ENCODE results near the gene SCPEP1. TPM values are rescaled to one million over a fixed set of nuclear protein-coding genes. Genes with fewer than 3 reads are reported as not detected.
A peak's percentile ranks its signal among the peaks of the same experiment; 100 is the strongest.

Gene SCPEP1
- total RNA-seq, 2 experiments from 2014 or later, result 21.0 to 47.6 TPM

DNA sequence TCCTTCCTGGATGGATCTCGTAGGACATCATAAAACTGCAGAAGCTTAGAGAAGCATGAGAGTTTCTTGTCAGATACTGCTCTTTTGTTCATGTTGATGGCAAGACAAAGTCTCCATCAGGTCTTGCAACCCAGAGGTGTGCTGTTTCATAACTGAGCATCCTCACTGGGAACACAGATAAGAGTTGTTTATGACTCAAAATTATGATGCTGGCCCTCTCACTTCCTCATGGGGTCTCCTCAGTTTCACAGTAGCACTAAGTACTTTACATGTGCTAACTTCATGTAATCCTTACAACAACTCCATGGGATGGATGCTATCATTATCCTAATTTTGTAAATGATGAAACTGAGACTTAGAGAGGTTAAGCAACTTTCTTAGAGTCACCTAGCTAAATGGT lies 14.4 kb downstream of the SCPEP1 start:
- Mint-ChIP-seq H3K36me3 (peaks cover 17% of the 10 kb centered on the region), H3K27ac (no peak overlapping the region), H3K27me3 (no peaks in the 10 kb centered on the region), H3K4me1 (no peaks in the 10 kb centered on the region), H3K4me3 (no peak overlapping the region), H3K9me3 (ENCODE audit: low read depth) (no peaks in the 10 kb centered on the region)
- DNase-seq (no peak), ATAC-seq (no peak)
- CTCF ChIA-PET, result no interaction called here

DNA sequence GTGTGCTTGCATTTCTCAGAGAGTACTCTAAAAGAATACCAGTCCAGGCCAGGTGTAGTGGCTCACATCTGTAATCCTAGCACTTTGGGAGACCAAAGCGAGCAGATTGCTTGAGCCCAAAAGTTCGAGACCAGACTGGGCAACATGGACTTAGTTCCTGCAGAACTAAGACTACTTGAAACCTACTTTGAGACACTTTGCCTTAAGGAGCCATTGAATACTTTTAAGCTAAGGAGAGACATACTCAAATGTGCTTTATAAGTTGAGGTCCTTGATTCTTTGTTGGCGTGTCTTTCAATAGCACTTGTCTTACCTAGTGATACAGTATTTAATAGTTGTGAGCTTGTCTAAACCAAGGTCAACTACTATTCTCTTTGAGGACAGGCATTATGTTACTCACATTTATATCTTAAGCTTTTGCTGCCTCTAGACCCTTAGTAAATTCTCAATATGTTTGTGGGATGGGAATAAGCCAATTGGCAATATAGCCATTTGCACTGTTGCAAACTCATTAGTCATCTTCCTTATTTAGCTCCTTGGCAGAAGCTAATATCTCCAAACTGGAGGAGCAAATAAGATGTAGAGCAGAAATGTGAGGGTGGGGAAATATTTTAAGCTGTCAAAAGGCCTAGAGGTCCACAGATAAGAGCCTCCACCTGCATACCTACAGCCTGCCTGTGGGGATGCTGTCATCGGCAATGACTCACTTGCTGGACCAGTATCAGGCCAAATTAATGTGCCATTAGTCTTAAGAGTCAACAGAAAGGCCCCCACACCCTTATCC lies 16.3 kb downstream of the SCPEP1 start:
- no peak overlapping the region for H3K27ac Mint-ChIP-seq
- H3K36me3 Mint-ChIP-seq, result peaks cover 17% of the 10 kb centered on the region
- ATAC-seq (no peak), DNase-seq (no peak)
- no peak overlapping the region for H3K4me3 Mint-ChIP-seq
- no peaks in the 10 kb centered on the region for H3K27me3 Mint-ChIP-seq
- H3K4me1 Mint-ChIP-seq, result no peaks in the 10 kb centered on the region
- no peaks in the 10 kb centered on the region for H3K9me3 Mint-ChIP-seq (ENCODE audit: low read depth)
- CTCF ChIA-PET, result interaction anchor here (0.8 kb wide), 1 partner anchor 14 kb away, joined by 4 read pairs; no protein-coding TSS in a partner anchor

GRCh38 chr17:56995766-56996165 lies 17.8 kb downstream of the SCPEP1 start:
- peaks cover 14% of the 10 kb centered on the region for H3K36me3 Mint-ChIP-seq
- ATAC-seq, result no peak
- no peak for DNase-seq
- H3K4me1 Mint-ChIP-seq, result no peaks in the 10 kb centered on the region
- CTCF ChIA-PET, result interaction anchor here (0.8 kb wide), 1 partner anchor 25 kb away, joined by 3 read pairs; no protein-coding TSS in a partner anchor
- H3K4me3 Mint-ChIP-seq, result no peak overlapping the region
- no peak overlapping the region for H3K27ac Mint-ChIP-seq
- no peaks in the 10 kb centered on the region for H3K27me3 Mint-ChIP-seq
- no peaks in the 10 kb centered on the region for H3K9me3 Mint-ChIP-seq (ENCODE audit: low read depth)

- Mint-ChIP-seq H3K9me3 (ENCODE audit: low read depth) (no peaks in the 10 kb centered on the region), H3K4me3 (no peak overlapping the region), H3K36me3 (peaks cover 14% of the 10 kb centered on the region), H3K27me3 (no peaks in the 10 kb centered on the region), H3K4me1 (no peaks in the 10 kb centered on the region), H3K27ac (no peak overlapping the region)
- CTCF ChIA-PET, result no interaction called here
- ATAC-seq (no peak), DNase-seq (no peak)
Measured at GRCh38 chr17:56997313-56997712, 19.4 kb downstream of the SCPEP1 start.

DNA sequence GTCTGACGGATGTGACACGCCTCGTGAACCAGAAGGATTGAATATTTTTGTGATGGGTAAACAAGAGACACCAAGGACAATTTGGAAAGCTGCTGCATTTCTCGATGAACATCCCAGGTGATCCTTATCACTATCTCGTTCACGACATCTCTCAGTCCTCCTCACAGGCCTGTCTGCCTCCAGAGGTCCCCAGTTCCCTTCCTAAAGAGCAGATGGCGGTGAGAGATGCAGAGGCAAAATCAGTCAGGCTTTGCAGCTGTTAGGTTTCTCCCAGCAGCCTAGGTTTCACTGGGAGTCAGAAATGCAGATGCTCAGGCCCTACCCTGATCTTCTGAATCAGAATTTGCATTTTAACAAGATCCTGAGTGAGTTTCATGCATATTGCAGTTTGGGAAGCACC lies 23.6 kb downstream of the SCPEP1 start:
- Mint-ChIP-seq H3K27ac (no peak overlapping the region), H3K9me3 (ENCODE audit: low read depth) (no peaks in the 10 kb centered on the region), H3K27me3 (no peaks in the 10 kb centered on the region), H3K4me3 (no peak overlapping the region), H3K4me1 (peaks cover 14% of the 10 kb centered on the region), H3K36me3 (peaks cover 21% of the 10 kb centered on the region)
- CTCF ChIA-PET, result no interaction called here
- DNase-seq (no peak), ATAC-seq (no peak)

- CTCF ChIA-PET, result no interaction called here
- H3K4me1 Mint-ChIP-seq, result peaks cover 14% of the 10 kb centered on the region
- H3K27me3 Mint-ChIP-seq, result no peaks in the 10 kb centered on the region
- ATAC-seq, result no peak
- peaks cover 16% of the 10 kb centered on the region for H3K36me3 Mint-ChIP-seq
- no peak overlapping the region for H3K27ac Mint-ChIP-seq
- no peak for DNase-seq
- H3K9me3 Mint-ChIP-seq (ENCODE audit: low read depth), result no peaks in the 10 kb centered on the region
- H3K4me3 Mint-ChIP-seq, result no peak overlapping the region
Measured at GRCh38 chr17:57002904-57003303, 25.0 kb downstream of the SCPEP1 start.

GRCh38 chr17:57004944-57005579 lies 27.1 kb downstream of the SCPEP1 start:
- DNase-seq, result peak; percentile 50
- peaks cover 10% of the 10 kb centered on the region for H3K36me3 Mint-ChIP-seq
- H3K4me1 Mint-ChIP-seq, result peaks cover 17% of the 10 kb centered on the region
- H3K9me3 Mint-ChIP-seq (ENCODE audit: low read depth), result no peaks in the 10 kb centered on the region
- no peaks in the 10 kb centered on the region for H3K27me3 Mint-ChIP-seq
- H3K27ac Mint-ChIP-seq, result peak overlapping the region; percentile 42
- no peak overlapping the region for H3K4me3 Mint-ChIP-seq
- CTCF ChIA-PET, result no interaction called here
- ATAC-seq, result peak; percentile 80

DNA sequence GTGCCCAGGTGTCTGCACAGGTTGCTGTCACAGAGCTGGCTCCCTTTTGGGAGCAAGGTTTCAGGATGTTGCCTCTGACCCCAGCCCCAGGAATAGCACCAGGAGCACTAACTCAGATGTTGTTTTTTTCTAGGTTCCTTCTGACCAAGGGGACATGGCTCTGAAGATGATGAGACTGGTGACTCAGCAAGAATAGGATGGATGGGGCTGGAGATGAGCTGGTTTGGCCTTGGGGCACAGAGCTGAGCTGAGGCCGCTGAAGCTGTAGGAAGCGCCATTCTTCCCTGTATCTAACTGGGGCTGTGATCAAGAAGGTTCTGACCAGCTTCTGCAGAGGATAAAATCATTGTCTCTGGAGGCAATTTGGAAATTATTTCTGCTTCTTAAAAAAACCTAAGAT lies 28.1 kb downstream of the SCPEP1 start:
- no peak for DNase-seq
- no peak for ATAC-seq
- Mint-ChIP-seq H3K36me3 (peaks cover 10% of the 10 kb centered on the region), H3K4me1 (peaks cover 20% of the 10 kb centered on the region), H3K4me3 (no peak overlapping the region), H3K9me3 (ENCODE audit: low read depth) (no peaks in the 10 kb centered on the region), H3K27ac (no peak overlapping the region), H3K27me3 (no peaks in the 10 kb centered on the region)
- CTCF ChIA-PET, result no interaction called here

GRCh38 chr17:57008958-57009357 lies 31.0 kb downstream of the SCPEP1 start:
- Mint-ChIP-seq H3K4me1 (peaks cover 20% of the 10 kb centered on the region), H3K4me3 (no peak overlapping the region), H3K27me3 (no peaks in the 10 kb centered on the region), H3K27ac (no peak overlapping the region), H3K36me3 (peaks cover 2% of the 10 kb centered on the region), H3K9me3 (ENCODE audit: low read depth) (no peaks in the 10 kb centered on the region)
- ATAC-seq, result no peak
- CTCF ChIA-PET, result interaction anchor here (0.6 to 2.1 kb wide), 4 partner anchors 10 to 829 kb away, joined by 3 to 9 read pairs (median 4); no protein-coding TSS in a partner anchor
- DNase-seq, result no peak

- no peaks in the 10 kb centered on the region for H3K9me3 Mint-ChIP-seq (ENCODE audit: low read depth)
- H3K27me3 Mint-ChIP-seq, result peaks cover under 1% of the 10 kb centered on the region
- H3K27ac Mint-ChIP-seq, result no peak overlapping the region
- no peak overlapping the region for H3K4me3 Mint-ChIP-seq
- peaks cover 2% of the 10 kb centered on the region for H3K36me3 Mint-ChIP-seq
- DNase-seq (peak; percentile 74), ATAC-seq (peak; percentile 84)
- CTCF ChIA-PET, result interaction anchor here (0.6 to 2.1 kb wide), 10 partner anchors 11 to 828 kb away, joined by 3 to 9 read pairs (median 3); no protein-coding TSS in a partner anchor
- peaks cover 17% of the 10 kb centered on the region for H3K4me1 Mint-ChIP-seq
Measured at GRCh38 chr17:57009737-57010445, 32.0 kb downstream of the SCPEP1 start.

DNA sequence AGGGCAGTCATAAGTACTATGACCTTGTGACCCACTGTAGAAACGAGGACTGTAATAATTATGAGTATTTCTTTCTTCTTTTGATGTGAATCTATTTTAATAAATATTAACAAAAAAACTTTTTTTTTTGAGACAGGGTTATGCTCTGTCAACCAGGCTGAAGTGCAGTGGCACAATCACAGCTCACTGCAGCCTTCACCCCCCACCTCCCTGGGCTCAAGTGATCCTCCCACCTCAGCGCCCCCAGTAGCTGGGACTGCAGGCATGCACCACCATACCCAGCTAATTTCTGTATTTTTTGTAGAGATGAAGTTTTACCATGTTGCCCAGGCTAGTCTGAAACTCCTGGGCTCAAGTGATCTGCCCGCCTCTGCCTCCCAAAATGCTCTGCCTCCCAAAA lies 32.6 kb downstream of the SCPEP1 start:
- Mint-ChIP-seq H3K4me1 (peaks cover 11% of the 10 kb centered on the region), H3K36me3 (no peaks in the 10 kb centered on the region), H3K27ac (no peak overlapping the region), H3K4me3 (no peak overlapping the region), H3K27me3 (peaks cover 2% of the 10 kb centered on the region), H3K9me3 (ENCODE audit: low read depth) (no peaks in the 10 kb centered on the region)
- no peak for ATAC-seq
- DNase-seq, result no peak
- CTCF ChIA-PET, result interaction anchor here (0.6 to 2.1 kb wide), 7 partner anchors 11 to 192 kb away, joined by 3 to 9 read pairs (median 4); no protein-coding TSS in a partner anchor

DNA sequence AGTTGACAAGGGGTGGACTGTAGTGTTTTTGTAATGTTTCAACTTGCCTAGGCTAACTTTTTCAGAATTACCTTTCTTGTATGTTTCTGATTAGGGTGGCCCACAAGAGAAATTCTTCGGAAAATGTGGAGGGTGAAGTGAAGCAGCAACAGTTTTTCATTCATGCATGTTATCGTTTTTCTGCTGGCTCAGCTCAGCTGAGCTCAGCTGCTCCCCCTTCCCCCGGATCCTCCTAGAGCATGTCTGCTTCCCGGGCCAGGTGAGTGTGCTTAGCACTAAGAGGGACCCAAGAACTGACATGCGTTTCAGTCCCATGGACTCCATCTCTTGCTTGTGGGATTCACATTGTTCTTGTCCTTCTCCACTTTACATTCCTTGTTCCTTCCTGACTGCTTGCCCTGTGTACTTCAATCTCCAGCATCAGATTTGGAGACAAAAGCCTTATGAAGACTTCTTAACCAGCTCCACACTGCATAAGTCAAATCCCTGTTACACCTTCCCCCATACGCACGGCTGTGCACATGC lies 33.6 kb downstream of the SCPEP1 start:
- Mint-ChIP-seq H3K27me3 (peaks cover 6% of the 10 kb centered on the region), H3K27ac (no peak overlapping the region), H3K9me3 (ENCODE audit: low read depth) (no peaks in the 10 kb centered on the region), H3K4me3 (no peak overlapping the region), H3K36me3 (no peaks in the 10 kb centered on the region), H3K4me1 (peaks cover 5% of the 10 kb centered on the region)
- no peak for ATAC-seq
- CTCF ChIA-PET, result interaction anchor here (0.6 to 0.8 kb wide), 2 partner anchors 58 to 99 kb away, joined by 3 read pairs; no protein-coding TSS in a partner anchor
- DNase-seq, result no peak

DNA sequence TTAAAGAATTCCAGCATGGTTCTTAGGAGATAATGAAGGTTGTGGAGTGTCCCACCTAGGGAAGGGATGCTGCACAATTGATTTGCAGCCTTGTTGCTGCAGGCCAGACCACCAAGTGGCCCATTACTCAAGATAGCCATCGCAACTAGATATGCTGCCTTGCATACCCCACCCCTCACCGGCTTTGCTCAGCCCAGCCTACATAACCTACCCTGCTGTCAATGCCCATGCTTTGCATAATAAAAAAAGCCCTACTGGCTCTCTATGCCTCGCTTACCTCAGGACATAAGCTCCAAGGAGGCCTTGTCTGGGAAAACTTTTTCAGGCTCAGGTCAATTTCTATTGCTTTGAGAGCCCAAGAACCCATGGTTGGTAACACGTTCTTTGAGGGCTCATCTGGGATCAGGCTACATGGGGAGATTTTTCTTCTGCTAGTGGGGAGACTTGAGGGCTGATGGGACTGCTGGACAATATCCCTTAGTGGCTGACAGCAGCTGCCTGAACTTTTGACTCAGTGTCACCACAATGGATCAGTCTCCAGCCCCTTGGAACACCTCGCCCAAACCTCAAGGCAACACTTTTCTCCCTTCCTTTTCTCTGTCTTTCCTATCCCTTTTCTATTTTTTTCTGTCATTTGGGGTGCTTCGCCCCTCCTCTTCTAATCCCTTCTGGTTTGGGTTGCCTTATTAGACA lies 38.3 kb downstream of the SCPEP1 start:
- no peak for DNase-seq
- no peaks in the 10 kb centered on the region for H3K9me3 Mint-ChIP-seq (ENCODE audit: low read depth)
- H3K36me3 Mint-ChIP-seq, result no peaks in the 10 kb centered on the region
- no peaks in the 10 kb centered on the region for H3K4me1 Mint-ChIP-seq
- peaks cover 36% of the 10 kb centered on the region for H3K27me3 Mint-ChIP-seq
- ATAC-seq, result no peak
- CTCF ChIA-PET, result no interaction called here
- H3K4me3 Mint-ChIP-seq, result no peak overlapping the region
- H3K27ac Mint-ChIP-seq, result no peak overlapping the region

All from activated CD8-positive, alpha-beta memory T cell treated with anti-CD3 and anti-CD28 coated beads, Interleukin-2, amount 10 ng/mL, durations not matched to agents 7 days and 5 days (primary cell).